OCI-M2 (cell line): ENCODE results near the gene TPRN.
A peak's percentile ranks its signal among the peaks of the same experiment; 100 is the strongest.

Source experiments
- DNase-seq: peaks from one replicate; lab custom pipeline; 2025; ENCODE audit not compliant: unreplicated experiment; lab: John Stamatoyannopoulos, UW

Gene TPRN

DNA sequence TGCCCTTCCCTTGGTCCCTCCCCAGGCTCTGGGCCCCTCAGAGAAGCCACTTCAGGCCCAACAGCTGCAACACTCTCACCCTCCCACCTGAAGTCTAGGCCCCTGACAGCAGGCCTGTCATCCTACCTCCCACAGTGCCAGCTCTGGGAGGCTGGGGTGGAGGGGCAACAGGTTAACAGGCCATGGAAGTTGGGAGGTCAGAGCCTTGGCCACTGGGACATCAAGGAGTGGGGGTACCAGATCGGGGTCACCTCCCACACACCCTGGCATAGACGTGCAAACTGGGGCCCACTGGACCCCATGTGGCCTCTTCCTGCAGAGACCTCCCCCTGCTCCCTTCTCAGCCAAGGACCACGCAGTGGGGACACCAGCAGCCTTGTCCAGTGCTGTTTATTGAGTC is 9.3 kb downstream of the TPRN start:
- DNase-seq, result no peak

DNA sequence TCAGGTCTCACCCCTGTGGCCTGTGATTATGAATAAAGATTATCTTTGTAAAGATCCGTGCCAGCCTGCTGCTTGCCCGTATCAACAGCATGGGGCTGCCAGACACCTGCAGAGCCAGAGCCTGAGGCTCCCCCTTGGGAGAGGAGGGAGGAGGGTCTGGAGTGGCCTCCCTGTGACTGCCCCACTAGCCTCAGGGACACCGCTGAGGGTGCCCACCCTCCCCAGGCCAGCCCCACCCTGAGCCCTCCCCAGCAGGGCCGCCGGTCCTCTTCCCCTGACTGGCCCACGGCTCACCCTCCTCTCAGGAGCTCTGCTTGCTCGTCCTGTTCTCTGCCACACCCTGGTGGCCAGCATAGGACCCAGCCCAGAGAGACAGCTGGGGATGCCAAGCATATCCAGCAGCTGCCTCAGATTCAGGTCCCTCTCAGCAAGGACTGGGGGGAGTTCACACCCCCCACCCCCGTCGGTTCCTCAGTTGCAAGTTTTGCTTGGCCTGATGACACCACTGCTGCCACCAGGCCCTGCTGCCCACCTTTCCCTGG is 10.2 kb downstream of the TPRN start:
- no peak for DNase-seq

DNA sequence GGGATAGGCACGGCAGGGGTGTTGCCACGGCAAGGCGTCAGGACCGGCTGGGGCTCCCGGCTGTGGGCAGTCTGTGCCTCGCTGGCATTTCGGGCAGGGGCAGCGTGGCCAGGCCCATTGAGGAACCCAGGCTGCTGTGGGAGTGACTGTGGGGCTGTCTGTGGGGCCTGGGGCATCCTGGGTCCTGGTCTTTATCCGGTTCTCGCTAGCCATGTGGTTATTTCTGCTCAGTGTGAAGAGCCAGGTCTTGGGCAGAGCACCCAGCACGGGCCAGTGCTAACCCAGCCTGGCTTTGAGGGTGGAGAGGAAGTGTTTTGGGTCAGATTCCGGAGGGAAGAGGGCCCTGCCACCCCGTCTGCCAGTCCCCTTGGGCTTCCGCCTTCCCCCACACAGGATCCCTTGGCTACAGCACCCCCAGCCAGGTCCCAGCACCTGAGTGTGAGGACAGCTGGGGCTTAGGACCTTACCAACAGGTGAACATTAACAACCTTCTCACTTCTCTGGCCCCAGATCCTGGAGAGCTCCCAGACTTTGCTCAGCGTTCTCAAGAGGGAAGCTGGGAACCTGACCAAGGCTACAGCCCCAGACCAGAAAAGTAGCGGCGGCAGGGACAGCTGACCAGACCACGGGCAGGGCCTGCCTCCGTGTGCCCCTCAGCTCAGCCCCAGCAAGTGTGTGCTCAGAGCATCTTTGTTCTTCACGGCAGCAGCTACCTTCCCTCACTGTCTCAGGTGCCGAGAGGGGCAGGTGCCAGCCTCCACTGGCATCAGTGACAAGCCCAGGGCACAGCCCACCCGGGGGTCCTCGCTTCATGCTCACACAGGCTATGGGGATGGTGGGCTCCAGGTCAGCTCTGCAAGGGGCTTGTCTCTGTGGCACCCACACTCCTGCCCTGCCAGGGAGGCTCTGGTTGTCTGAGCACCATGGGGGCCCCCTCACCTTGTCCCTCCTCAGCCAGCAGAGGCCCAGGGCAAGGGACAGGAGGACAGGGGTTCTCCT is 10.9 kb downstream of the TPRN start:
- no peak for DNase-seq

- peak; percentile 39 for DNase-seq
Observed at GRCh38 chr9:137188490-137189296, 11.8 kb downstream of the TPRN start, which contains the start of the genes ANAPC2 and SSNA1. ANAPC2 (minus strand) TSS chr9:137188560; CDS start chr9:137188532, 28 bp downstream. SSNA1 (plus strand) TSS chr9:137188676; CDS start chr9:137188727, 51 bp downstream.

GRCh38 chr9:137188086-137188489 is 12.5 kb downstream of the TPRN start:
- no peak for DNase-seq

DNA sequence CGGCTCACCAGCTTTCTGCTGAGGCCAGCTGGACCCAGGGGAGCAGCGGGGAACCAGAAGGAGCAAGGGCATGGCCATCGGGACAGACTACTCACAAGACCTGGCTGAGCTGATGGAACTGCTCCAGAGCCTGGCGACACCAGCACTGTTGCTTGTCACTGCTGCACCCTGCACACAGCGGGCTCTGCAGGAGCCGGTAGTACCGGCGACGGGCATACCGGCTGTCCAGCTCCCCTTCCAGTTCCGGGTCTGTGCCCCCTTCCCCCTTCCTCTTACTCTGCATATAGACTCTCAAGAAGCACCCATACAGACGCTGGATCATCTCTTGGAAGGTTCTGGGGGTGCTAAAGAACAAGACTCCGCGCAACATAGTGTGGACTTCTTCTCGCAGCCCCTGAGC is 13.2 kb downstream of the TPRN start:
- DNase-seq, result no peak

- no peak for DNase-seq
Observed at GRCh38 chr9:137186385-137186784, 14.2 kb downstream of the TPRN start.

DNA sequence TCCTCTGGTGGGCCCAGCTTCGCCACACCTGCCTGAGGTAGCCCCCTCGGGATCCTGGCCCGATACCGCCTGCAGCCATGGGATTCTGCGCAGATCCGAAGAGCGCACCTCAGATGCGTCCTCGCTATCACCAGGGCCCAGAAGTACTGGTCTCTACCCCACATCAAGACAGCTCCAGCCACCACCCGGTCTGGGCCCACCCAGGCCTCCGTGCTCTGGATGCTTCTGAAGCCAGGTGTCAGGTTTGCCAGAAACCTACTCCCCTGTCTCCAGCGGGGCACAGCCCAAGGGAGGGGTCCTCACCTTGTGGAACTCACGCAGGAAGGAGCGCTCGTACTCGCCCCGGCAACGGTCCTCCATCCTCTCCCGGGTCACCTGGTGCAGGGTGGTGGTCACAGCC is 14.6 kb downstream of the TPRN start:
- no peak for DNase-seq

- DNase-seq, result no peak
Observed at GRCh38 chr9:137184881-137185660, 15.5 kb downstream of the TPRN start.

GRCh38 chr9:137183980-137184595 is 16.5 kb downstream of the TPRN start:
- DNase-seq, result no peak

DNA sequence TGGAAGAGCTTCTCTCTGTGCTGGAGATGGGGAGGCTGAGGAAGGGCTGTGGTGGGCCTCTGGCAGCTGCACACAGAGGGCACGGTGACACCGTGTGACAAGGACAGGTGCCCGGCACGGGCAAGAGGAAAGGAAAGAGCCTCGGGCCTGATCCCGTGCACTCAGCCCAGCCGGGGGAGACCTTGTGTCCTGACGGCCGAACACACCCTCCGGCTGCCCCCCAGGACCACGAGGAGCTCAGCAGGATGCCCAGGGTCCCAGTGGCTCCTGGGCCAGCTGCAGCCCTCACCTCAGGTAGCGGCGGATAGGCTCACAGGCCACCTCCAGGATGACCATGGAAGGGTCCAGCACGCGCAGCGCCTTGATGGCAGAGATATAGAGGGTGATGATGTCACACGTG is 17.7 kb downstream of the TPRN start:
- DNase-seq, result no peak

DNA sequence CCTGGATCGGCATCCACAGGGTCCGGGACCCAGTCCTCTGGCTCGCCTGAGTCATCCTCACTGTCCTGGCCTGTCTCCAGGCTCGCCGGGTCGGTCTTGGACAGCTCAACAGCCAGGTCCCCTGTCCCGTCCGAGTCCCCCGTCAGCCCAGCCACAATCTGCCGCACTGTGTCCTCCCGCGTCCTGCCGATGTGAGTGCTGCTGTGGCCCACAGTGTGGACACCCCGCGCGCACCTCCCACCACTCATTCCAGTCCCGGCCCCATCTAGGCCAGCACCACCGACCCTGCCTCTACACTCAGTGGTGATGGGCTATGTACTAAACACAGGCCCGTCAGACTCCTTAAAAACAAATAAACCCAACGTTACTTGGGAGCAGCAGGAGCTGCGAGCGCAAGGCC is 18.9 kb downstream of the TPRN start:
- no peak for DNase-seq

GRCh38 chr9:137180491-137180890 is 20.1 kb downstream of the TPRN start:
- no peak for DNase-seq

GRCh38 chr9:137179761-137180160 is 20.8 kb downstream of the TPRN start:
- no peak for DNase-seq

DNA sequence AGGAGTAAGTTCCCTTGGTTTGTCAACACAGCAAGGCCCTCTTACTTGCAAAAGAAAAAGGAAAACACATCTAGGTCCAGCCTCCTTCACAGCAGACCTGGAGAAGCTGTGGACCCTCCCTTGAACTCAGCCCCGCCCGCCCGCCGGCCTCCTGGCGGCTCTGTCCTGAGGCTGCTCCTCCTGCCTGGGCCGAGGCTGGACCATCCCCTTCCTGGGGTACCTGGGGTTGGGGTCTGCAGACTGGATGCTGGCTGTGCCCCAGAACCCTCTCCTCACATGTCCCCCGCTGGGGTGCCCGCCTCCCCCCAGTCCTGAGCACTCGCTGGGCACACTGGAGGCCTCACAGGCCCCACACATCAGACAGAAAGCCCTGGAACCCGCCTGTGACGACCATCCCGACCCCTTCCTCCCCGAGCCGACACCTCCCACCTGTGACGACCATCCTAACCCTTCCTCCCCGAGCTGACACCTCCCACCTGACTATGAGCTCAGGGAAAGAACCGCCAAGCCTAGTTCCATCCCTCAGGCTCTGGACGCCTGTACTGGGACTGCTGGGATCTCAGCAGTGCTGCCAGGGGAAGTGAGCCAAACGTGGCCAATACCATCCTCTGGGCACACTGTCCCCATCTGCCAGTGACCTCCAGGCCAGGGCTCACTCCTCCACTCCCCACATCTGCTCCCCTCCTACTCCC is 21.5 kb downstream of the TPRN start:
- no peak for DNase-seq

GRCh38 chr9:137178201-137178938 is 22.2 kb downstream of the TPRN start:
- no peak for DNase-seq

- DNase-seq, result no peak
Observed at GRCh38 chr9:137176302-137177182, 24.0 kb downstream of the TPRN start.

DNA sequence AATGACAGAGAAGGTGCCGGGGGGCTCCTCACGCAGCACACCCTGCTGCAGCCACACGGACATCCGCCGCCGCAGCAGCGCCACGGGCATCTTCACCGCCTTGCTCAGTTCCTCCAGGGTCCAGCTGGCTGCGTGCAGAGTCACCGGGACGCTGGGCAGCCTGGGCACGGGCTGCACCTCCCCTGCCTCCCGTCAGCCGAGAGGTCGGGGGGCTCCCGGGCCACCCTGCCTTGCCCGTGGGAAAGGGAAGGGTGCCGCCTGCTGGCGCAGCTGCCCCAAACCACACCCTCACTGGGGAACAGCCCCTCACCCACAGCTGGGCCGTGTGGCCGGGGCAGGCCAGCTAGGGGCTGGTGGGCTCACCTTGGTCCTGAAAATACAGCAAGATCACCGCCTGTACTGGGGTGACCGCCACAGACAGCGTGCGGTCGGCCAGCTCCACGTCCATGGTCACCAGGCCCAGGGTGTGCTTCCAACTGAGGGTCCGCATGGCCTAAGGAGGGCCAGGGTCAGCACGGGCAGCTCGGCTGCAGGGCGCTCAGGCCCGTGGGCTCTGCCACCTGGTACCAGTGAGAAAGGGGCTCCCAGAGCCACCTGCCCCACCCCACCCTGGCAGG is 25.1 kb downstream of the TPRN start:
- DNase-seq, result no peak
